B cell (primary cell): ENCODE measurements around the gene NR5A2. TPM values are rescaled to one million over a fixed set of nuclear protein-coding genes. Genes with fewer than 3 reads are reported as not detected.

Experiments
- ATAC-seq: fragments of 200-7000 bp; cut with Tn5 transposase; one replicate; pipeline ENCODE4 v1.10.0; 2021; ENCODE audit warnings: low read depth, mild to moderate bottlenecking, moderate number of reproducible peaks, moderate library complexity
- CTCF ChIA-PET: fragments of 350-600 bp; sonication (Branson Sonifier 250); formaldehyde crosslinking; loops from one replicate; lab custom pipeline; 2021; ENCODE audit warnings: antibody characterized with exemption, inconsistent platforms; lab: Charles Lee
- POLR2A ChIA-PET: fragments of 350-600 bp; sonication (Branson Sonifier 250); formaldehyde crosslinking; loops from one replicate; lab custom pipeline; 2021; ENCODE audit warnings: antibody characterized with exemption; lab: Charles Lee
- DNase-seq: peaks from one replicate; pipeline ENCODE4 v3.0.0; 2013
- H2AFZ ChIP-seq: 2 replicates; pipeline ENCODE4 v1.6.1; 2012; ENCODE audit warnings: mild to moderate bottlenecking, low read depth, low read length; ENCODE audit not compliant: insufficient read depth, poor library complexity, severe bottlenecking
- H3K27ac ChIP-seq, 2 donors: 1 replicate in 1 of 2; 2 replicates in 1 of 2; pipeline ENCODE4 v1.5.1; 2012 to 2013; ENCODE audit warnings: low read length in 2 of 2, mild to moderate bottlenecking in 2 of 2, moderate library complexity in 1 of 2
- H3K27me3 ChIP-seq, 4 experiments: fragments of 200-600 bp in 1 of 4; sonication (generic) in 1 of 4; replicated peaks in 1 of 4; 1 replicate in 2 of 4; 2 replicates in 2 of 4; pipeline versions ENCODE4 v1.6.1 to v1.7.0; 2013 to 2016; ENCODE audit warnings: low read length in 3 of 4, mild to moderate bottlenecking in 2 of 4, mixed read lengths in 1 of 4, moderate library complexity in 1 of 4; ENCODE audit not compliant: insufficient read depth in 4 of 4, control insufficient read depth in 3 of 4; ENCODE audit errors: control extremely low read depth in 1 of 4
- H3K36me3 ChIP-seq, 2 experiments: replicated peaks in 1 of 2; 1 replicate in 1 of 2; 2 replicates in 1 of 2; pipeline versions ENCODE4 v1.6.1 to v1.7.1; 2013; ENCODE audit warnings: low read length in 1 of 2; ENCODE audit not compliant: insufficient read depth in 2 of 2, control insufficient read depth in 1 of 2; ENCODE audit errors: control extremely low read depth in 1 of 2, extremely low read depth in 1 of 2
- H3K4me1 ChIP-seq, 2 donors: fragments of 200-600 bp in 1 of 2; sonication (generic) in 1 of 2; 1 replicate in 1 of 2; 2 replicates in 1 of 2; pipeline versions ENCODE4 v1.5.1 to v1.6.1; 2013 to 2017; ENCODE audit warnings: low read length in 2 of 2; ENCODE audit not compliant: control insufficient read depth in 2 of 2, insufficient read depth in 2 of 2
- H3K4me2 ChIP-seq: replicated peaks from 2 replicates; pipeline ENCODE3; 2012; ENCODE audit warnings: mild to moderate bottlenecking, low read depth, low read length; ENCODE audit not compliant: poor library complexity, severe bottlenecking
- H3K4me3 ChIP-seq, 5 experiments: fragments of 200-600 bp in 1 of 5; sonication (generic) in 1 of 5; 1 replicate in 3 of 5; 2 replicates in 2 of 5; pipeline versions ENCODE4 v1.5.1 to v1.7.0; 2011 to 2016; ENCODE audit warnings: low read length in 4 of 5, mild to moderate bottlenecking in 4 of 5, low read depth in 2 of 5, control low read depth in 1 of 5, moderate library complexity in 1 of 5; ENCODE audit not compliant: insufficient read depth in 1 of 5; ENCODE audit errors: control extremely low read depth in 1 of 5, extremely low read depth in 1 of 5
- H3K79me2 ChIP-seq: fragments of 200-600 bp; sonication (generic); one replicate; pipeline ENCODE4 v1.6.0; 2016; ENCODE audit warnings: low read length; ENCODE audit not compliant: control insufficient read depth, insufficient read depth
- H3K9ac ChIP-seq: fragments of 200-600 bp; sonication (generic); 2 replicates; pipeline ENCODE4 v1.6.1; 2017; ENCODE audit warnings: mild to moderate bottlenecking, low read length, moderate library complexity
- H3K9me3 ChIP-seq, 3 donors: one replicate each; pipeline versions ENCODE4 v1.6.1 to v1.7.1; 2013; ENCODE audit warnings: low read length in 2 of 3; ENCODE audit not compliant: control insufficient read depth in 2 of 3, insufficient read depth in 1 of 3; ENCODE audit errors: control extremely low read depth in 1 of 3
- H4K20me1 ChIP-seq: 2 replicates; pipeline ENCODE4 v1.6.0; 2012; ENCODE audit warnings: mild to moderate bottlenecking, low read length; ENCODE audit not compliant: insufficient read depth, control insufficient read depth, poor library complexity, severe bottlenecking
- H3K27ac Mint-ChIP-seq: one replicate; pipeline ENCODE4 v1.8.0; 2021; ENCODE audit warnings: mixed read lengths
- H3K27me3 Mint-ChIP-seq: one replicate; pipeline ENCODE4 v1.8.0; 2021; ENCODE audit warnings: mixed read lengths
- H3K4me1 Mint-ChIP-seq: one replicate; pipeline ENCODE4 v1.8.0; 2021; ENCODE audit warnings: mixed read lengths
- H3K4me3 Mint-ChIP-seq: one replicate; pipeline ENCODE4 v1.8.0; 2021; ENCODE audit warnings: mixed read lengths
- H3K9me3 Mint-ChIP-seq: one replicate; pipeline ENCODE4 v1.8.0; 2022; ENCODE audit warnings: mixed read lengths; ENCODE audit not compliant: insufficient read depth
- EZH2 ChIP-seq: IDR thresholded peaks from 2 replicates; pipeline ENCODE4 v1.6.1; 2012; ENCODE audit warnings: borderline replicate concordance, low read depth, mild to moderate bottlenecking, moderate library complexity, low read length; ENCODE audit not compliant: insufficient read depth, poor library complexity, severe bottlenecking
- WGBS: methylation state at CpG from one replicate; pipeline ENCODE4 v1.1.5; 2013; ENCODE audit warnings: missing lambda C conversion rate; ENCODE audit not compliant: insufficient coverage; 5-methylcytosine and 5-hydroxymethylcytosine counted together
- intact Hi-C: fragments of 100-400 bp; cut with micrococcal nuclease; formaldehyde crosslinking; loops from one replicate; pipeline ENCODE4 v1.10.0; 2022
- polyA plus RNA-seq: library from polyadenylated mRNA; depleted of rRNA; stranded (reverse); fragments of >200 nt; gene quantifications from 2 replicates; pipeline ENCODE4 v1.2.3, GENCODE V29; 2012
- total RNA-seq, 2 donors: library from RNA; stranded (reverse); fragments of 120-200 nt in 1 of 2; gene quantifications; 1 replicate in 1 of 2; 2 replicates in 1 of 2; pipeline versions ENCODE4 v1.2.3 to v1.2.4, GENCODE V29; 2013 to 2022
- TF ChIP-seq, protein P1 (sequence below): fragments of 200-600 bp; IDR thresholded peaks from one replicate; pipeline ENCODE4 v1.8.0; 2022; ENCODE audit warnings: antibody characterized with exemption, mild to moderate bottlenecking

Gene NR5A2
- total and polyA plus RNA-seq, 2 donors (not counting 1 experiment from before 2014, with no cell fraction given): 0.07 TPM; not detected in 1

DNA sequence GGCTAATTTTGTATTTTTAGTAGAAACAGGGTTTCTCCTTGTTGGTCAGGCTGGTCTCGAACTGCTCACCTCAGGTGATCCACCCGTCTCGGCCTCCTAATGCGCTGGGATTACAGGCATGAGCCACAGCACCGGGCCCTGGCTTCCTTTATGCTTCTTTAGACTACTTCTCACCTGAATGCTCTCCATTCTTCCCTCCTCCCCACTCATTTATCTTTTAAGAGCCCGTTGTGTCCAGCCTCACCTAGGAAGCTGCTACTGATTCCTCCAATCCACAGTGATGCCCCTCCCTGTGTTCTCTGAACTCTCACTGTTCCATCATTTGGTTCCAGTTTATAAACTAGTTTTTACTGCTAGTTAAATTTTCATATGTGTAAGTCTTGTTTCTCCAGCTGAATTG lies 44.9 kb upstream of the NR5A2 start:
- DNase-seq: no peak
- Mint-ChIP-seq H3K9me3 (no peaks in the 10 kb centered on the region), H3K27ac (no peak overlapping the region), H3K4me3 (no peak overlapping the region), H3K27me3 (peaks cover 53% of the 10 kb centered on the region), H3K4me1 (peaks cover 14% of the 10 kb centered on the region)
- Histone ChIP-seq H3K4me1 (peaks cover 9 to 14% of the 10 kb centered on the region in 2 donors), H2AFZ (no peak overlapping the region), H3K36me3 (no peaks in the 10 kb centered on the region), H3K79me2 (no peaks in the 10 kb centered on the region), H3K9ac (no peak overlapping the region), H4K20me1 (no peaks in the 10 kb centered on the region), H3K9me3 (peaks cover 0 to 4% (median 0%) of the 10 kb centered on the region in 3 donors), H3K27me3 (peaks cover 0 to 62% (median 35%) of the 10 kb centered on the region in 4 experiments), H3K4me2 (no peak overlapping the region), H3K4me3 (no peak overlapping the region), H3K27ac (no peak overlapping the region)
- TF ChIP-seq, protein P1, sequence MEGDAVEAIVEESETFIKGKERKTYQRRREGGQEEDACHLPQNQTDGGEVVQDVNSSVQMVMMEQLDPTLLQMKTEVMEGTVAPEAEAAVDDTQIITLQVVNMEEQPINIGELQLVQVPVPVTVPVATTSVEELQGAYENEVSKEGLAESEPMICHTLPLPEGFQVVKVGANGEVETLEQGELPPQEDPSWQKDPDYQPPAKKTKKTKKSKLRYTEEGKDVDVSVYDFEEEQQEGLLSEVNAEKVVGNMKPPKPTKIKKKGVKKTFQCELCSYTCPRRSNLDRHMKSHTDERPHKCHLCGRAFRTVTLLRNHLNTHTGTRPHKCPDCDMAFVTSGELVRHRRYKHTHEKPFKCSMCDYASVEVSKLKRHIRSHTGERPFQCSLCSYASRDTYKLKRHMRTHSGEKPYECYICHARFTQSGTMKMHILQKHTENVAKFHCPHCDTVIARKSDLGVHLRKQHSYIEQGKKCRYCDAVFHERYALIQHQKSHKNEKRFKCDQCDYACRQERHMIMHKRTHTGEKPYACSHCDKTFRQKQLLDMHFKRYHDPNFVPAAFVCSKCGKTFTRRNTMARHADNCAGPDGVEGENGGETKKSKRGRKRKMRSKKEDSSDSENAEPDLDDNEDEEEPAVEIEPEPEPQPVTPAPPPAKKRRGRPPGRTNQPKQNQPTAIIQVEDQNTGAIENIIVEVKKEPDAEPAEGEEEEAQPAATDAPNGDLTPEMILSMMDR: no peak
- no peak for TF ChIP-seq EZH2
- CTCF ChIA-PET: interaction anchor here (0.7 kb wide), 1 partner anchor 895 kb away, joined by 3 read pairs; no protein-coding TSS in a partner anchor
- intact Hi-C loops: no loop called here
- ATAC-seq: no peak
- 98% methylated on average over 6 of the region's 6 CpGs for WGBS
- POLR2A ChIA-PET: no interaction called here

DNA sequence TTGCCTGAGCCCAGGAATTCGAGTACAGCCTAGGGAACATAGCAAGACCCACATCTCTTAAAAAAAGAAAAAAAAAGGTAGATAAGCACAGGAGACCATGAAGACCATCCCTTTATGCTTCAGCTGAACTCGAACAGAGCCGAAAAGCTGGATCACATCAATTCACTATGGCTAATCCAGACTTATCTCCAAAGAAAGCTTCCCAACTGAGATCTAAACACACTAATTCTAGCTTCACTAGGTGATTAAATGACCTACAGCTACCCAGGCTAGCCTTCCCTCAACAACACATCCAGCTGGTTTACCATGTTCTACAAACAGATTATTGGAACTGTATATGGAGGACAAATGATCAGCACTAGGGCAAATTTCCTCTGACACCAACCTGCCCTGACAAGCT lies 44.0 kb upstream of the NR5A2 start:
- Histone ChIP-seq H2AFZ (no peak overlapping the region), H3K36me3 (no peaks in the 10 kb centered on the region), H3K79me2 (no peaks in the 10 kb centered on the region), H3K9ac (no peak overlapping the region), H3K9me3 (peaks cover 0 to 4% (median 0%) of the 10 kb centered on the region in 3 donors), H3K27me3 (peaks cover 0 to 57% (median 30%) of the 10 kb centered on the region in 4 experiments), H3K4me1 (peaks cover 1 to 5% of the 10 kb centered on the region in 2 donors), H4K20me1 (no peaks in the 10 kb centered on the region), H3K27ac (no peak overlapping the region), H3K4me3 (no peak overlapping the region), H3K4me2 (no peak overlapping the region)
- Mint-ChIP-seq H3K4me1 (peaks cover 7% of the 10 kb centered on the region), H3K4me3 (no peak overlapping the region), H3K9me3 (no peaks in the 10 kb centered on the region), H3K27ac (no peak overlapping the region), H3K27me3 (peaks cover 46% of the 10 kb centered on the region)
- ChIA-PET POLR2A (no interaction called here), CTCF (no interaction called here)
- intact Hi-C loops: no loop called here
- TF ChIP-seq, protein P1: no peak
- TF ChIP-seq EZH2: no peak
- no peak for DNase-seq
- no peak for ATAC-seq
- WGBS: 100% methylated on average over 3 of the region's 3 CpGs
